AG04449 (cell line): Measurements from ENCODE around the gene RABGGTB.
A peak's percentile ranks its signal among the peaks of the same experiment; 100 is the strongest.

Experiments used
- CTCF ChIA-PET: fragments of 350-600 bp; formaldehyde crosslinking; extraction: SDS; loops from one replicate; lab custom pipeline; 2021; ENCODE audit warnings: antibody characterized with exemption; lab: Yijun Ruan, JAX
- POLR2A ChIA-PET: fragments of 400-600, 350-600 bp; formaldehyde crosslinking; extraction: SDS; loops from one replicate; lab custom pipeline; 2020; ENCODE audit warnings: antibody characterized with exemption, inconsistent platforms; lab: Yijun Ruan, JAX
- DNase-seq: peaks from one replicate; pipeline ENCODE4 v3.0.0-alpha.2; 2010; ENCODE audit warnings: low read depth, low spot score
- H3K4me3 ChIP-seq: 2 replicates; pipeline ENCODE4 v1.5.1; 2011; ENCODE audit warnings: low read depth, mild to moderate bottlenecking, control low read depth, low read length
- CTCF ChIP-seq: IDR thresholded peaks from one replicate; pipeline ENCODE4 v1.5.1; 2011; ENCODE audit warnings: mild to moderate bottlenecking, moderate library complexity, low read length, control low read depth, inconsistent platforms; ENCODE audit not compliant: insufficient read depth; ENCODE audit errors: missing control alignments

RABGGTB gene

GRCh38 chr1:75785320-75785982 lies 605 bp upstream of the RABGGTB start:
- H3K4me3 ChIP-seq, result peak overlapping the region; percentile 95
- ChIA-PET POLR2A (interaction anchor here (0.6 to 0.9 kb wide), 11 partner anchors 9 to 64 kb away, joined by 3 to 7 read pairs (median 4); partner anchors contain the start of gene MSH4), CTCF (no interaction called here)
- TF ChIP-seq CTCF, result no peak
- no peak for DNase-seq

DNA sequence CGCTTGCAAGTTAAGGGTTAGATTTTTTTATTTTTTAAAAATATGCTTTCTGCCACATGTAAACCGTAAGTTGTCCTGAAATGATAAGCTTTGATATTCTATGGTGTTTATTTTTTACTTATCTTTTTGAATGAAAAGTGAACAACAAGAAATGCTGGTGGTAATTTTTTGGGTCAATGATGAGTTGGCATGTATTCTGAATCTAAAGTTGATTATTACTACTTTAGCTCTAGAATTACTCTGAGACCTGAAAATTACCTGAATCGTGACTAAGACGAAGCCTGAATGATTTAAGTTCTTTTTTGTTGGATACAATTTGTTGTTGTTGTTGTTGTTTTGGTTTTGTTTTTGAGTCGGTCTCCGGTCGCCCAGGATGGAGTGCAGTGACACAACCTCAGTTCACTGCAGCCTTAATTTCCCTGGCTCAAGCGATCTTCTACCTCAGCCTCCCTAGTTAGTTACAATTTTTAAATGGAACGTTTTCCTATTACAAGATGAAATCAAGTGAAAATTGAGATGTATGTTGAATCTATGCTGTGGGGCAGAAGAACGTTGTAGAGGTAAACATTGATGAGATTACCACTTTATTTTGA lies 941 bp downstream of the RABGGTB start:
- DNase-seq, result no peak
- ChIA-PET CTCF (no interaction called here), POLR2A (no interaction called here)
- TF ChIP-seq CTCF, result no peak
- peak overlapping the region; percentile 95 for H3K4me3 ChIP-seq

GRCh38 chr1:75787524-75787923 lies 1.5 kb downstream of the RABGGTB start:
- ChIA-PET POLR2A (no interaction called here), CTCF (no interaction called here)
- peak overlapping the region; percentile 95 for H3K4me3 ChIP-seq
- no peak for TF ChIP-seq CTCF
- no peak for DNase-seq

DNA sequence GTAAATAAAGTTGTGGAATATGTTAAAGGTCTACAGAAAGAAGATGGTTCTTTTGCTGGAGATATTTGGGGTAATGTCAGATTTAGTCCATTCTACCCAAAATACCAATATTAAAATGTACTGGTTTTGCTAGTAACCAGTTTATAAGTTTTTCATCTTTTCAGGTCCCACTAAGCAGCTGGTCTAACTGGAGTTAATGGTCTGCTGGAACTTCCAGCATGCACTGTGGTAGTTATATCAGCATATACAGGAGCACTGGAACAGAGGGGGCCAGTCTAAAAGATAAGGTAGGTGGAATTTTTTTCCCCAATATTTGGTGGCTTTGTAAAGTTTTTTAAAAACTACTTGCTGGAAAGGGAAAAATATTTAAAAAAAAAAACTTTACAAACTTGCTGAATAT lies 3.9 kb downstream of the RABGGTB start:
- no peak for DNase-seq
- ChIA-PET CTCF (no interaction called here), POLR2A (interaction anchor here (1.5 kb wide), 1 partner anchor 10 kb away, joined by 5 read pairs; no protein-coding TSS in a partner anchor)
- TF ChIP-seq CTCF, result no peak
- H3K4me3 ChIP-seq, result no peak overlapping the region

GRCh38 chr1:75791022-75791421 lies 5.0 kb downstream of the RABGGTB start:
- TF ChIP-seq CTCF, result no peak
- CTCF ChIA-PET, result no interaction called here
- H3K4me3 ChIP-seq, result no peak overlapping the region
- DNase-seq, result no peak
- POLR2A ChIA-PET, result no interaction called here

GRCh38 chr1:75792091-75792490 lies 6.0 kb downstream of the RABGGTB start:
- no peak for TF ChIP-seq CTCF
- POLR2A ChIA-PET, result no interaction called here
- no peak overlapping the region for H3K4me3 ChIP-seq
- DNase-seq, result no peak
- CTCF ChIA-PET, result no interaction called here
